Measurements from ENCODE around the gene LPGAT1. TPM values are rescaled to one million over a fixed set of nuclear protein-coding genes. Genes with fewer than 3 reads are reported as not detected.

Gene LPGAT1
- total RNA-seq, 4 donors from 2014 or later, result 13.7 to 86.3 (median 26.7) TPM

GRCh38 chr1:211842518-211842917 is 12.0 kb upstream of the LPGAT1 start:
- intact Hi-C loops (cut with DNase I; ENCODE audit: low total_unique reads), result no loop called here
- WGBS, 2 donors, result 87 to 89% methylated on average over 2 of the region's 2 CpGs

DNA sequence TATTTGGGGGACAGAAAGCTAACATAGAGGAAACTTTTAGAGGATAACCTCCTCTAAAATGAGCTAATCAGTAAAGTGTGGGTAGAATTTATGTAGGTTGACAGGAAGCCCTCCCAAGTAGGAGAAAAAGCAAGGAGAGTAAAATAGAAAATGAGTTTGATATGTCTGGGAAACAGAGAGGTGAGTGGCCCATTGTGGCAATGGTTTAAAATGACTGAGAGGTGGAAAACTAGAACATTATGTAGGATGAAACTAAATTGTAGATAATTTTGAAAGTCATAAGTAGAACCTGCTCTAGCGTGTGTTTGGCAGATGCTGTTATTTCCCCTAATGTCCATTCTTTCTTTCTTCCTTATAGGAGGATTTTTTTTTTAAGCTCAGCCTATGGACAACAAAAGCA is 8.5 kb upstream of the LPGAT1 start:
- DNase-seq (ENCODE audit: low spot score in 2 of 2), result no peak
- intact Hi-C loops (cut with DNase I; ENCODE audit: low total_unique reads), result no loop called here
- H3K4me3 ChIP-seq (ENCODE audit: low read depth, poor library complexity, severe bottlenecking), result no peak overlapping the region
- 68 to 83% methylated on average over 1 of the region's 1 CpG for WGBS, 2 donors
- no peak for TF ChIP-seq POLR2A (IDR thresholded peaks at IDR 0.05)
- TF ChIP-seq, protein P1, sequence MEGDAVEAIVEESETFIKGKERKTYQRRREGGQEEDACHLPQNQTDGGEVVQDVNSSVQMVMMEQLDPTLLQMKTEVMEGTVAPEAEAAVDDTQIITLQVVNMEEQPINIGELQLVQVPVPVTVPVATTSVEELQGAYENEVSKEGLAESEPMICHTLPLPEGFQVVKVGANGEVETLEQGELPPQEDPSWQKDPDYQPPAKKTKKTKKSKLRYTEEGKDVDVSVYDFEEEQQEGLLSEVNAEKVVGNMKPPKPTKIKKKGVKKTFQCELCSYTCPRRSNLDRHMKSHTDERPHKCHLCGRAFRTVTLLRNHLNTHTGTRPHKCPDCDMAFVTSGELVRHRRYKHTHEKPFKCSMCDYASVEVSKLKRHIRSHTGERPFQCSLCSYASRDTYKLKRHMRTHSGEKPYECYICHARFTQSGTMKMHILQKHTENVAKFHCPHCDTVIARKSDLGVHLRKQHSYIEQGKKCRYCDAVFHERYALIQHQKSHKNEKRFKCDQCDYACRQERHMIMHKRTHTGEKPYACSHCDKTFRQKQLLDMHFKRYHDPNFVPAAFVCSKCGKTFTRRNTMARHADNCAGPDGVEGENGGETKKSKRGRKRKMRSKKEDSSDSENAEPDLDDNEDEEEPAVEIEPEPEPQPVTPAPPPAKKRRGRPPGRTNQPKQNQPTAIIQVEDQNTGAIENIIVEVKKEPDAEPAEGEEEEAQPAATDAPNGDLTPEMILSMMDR (IDR thresholded peaks at IDR 0.05), result no peak

More at GRCh38 chr1:211842518-211842917, 12.0 kb upstream of the LPGAT1 start:
- DNase-seq (ENCODE audit: low spot score in 2 of 2), result no peak
- H3K4me3 ChIP-seq (ENCODE audit: low read depth, poor library complexity, severe bottlenecking), result no peak overlapping the region
- no peak for TF ChIP-seq POLR2A (IDR thresholded peaks at IDR 0.05)
- TF ChIP-seq, protein P1 (IDR thresholded peaks at IDR 0.05), result no peak

GRCh38 chr1:211833174-211833820 is 2.7 kb upstream of the LPGAT1 start:
- TF ChIP-seq, protein P1 (IDR thresholded peaks at IDR 0.05), result no peak
- TF ChIP-seq POLR2A (IDR thresholded peaks at IDR 0.05), result no peak
- intact Hi-C loops (cut with DNase I; ENCODE audit: low total_unique reads), result no loop called here
- no peak overlapping the region for H3K4me3 ChIP-seq (ENCODE audit: low read depth, poor library complexity, severe bottlenecking)
- DNase-seq (ENCODE audit: low spot score in 2 of 2), result no peak
- 76 to 90% methylated on average over 1 of the region's 1 CpG for WGBS, 2 donors

DNA sequence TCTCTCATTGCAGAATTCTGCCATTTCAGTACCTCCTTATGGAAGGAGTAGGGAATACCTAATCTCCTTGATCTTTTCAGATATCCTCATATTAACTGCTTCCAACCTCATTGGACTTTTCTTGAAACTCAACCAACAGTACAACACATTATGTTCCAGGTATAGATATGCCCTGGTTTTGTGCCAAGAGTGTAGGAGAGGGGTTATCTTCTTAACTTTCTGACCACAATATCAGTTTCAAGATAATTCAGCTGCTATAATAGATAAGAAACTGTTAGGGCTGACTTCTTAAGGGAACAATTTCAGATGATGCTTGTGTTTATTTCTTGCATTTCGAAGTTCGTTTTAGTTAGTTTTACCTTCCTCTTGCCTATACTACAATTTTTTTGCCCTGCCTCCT is 2.1 kb upstream of the LPGAT1 start:
- TF ChIP-seq, protein P1 (IDR thresholded peaks at IDR 0.05), result no peak
- TF ChIP-seq POLR2A (IDR thresholded peaks at IDR 0.05), result no peak
- H3K4me3 ChIP-seq (ENCODE audit: low read depth, poor library complexity, severe bottlenecking), result no peak overlapping the region
- no peak for DNase-seq (ENCODE audit: low spot score in 2 of 2)
- WGBS, 2 donors, result 42 to 72% methylated on average over 2 of the region's 2 CpGs
- intact Hi-C loops (cut with DNase I; ENCODE audit: low total_unique reads), result no loop called here

- DNase-seq (ENCODE audit: low spot score in 2 of 2), result no peak
- H3K4me3 ChIP-seq (ENCODE audit: low read depth, poor library complexity, severe bottlenecking), result no peak overlapping the region
- TF ChIP-seq POLR2A (IDR thresholded peaks at IDR 0.05), result no peak
- TF ChIP-seq, protein P1 (IDR thresholded peaks at IDR 0.05), result no peak
- WGBS, 2 donors, result 79 to 84% methylated on average over 4 of the region's 4 CpGs
- intact Hi-C loops (cut with DNase I; ENCODE audit: low total_unique reads), result no loop called here
Observed at GRCh38 chr1:211831558-211832323, 1.2 kb upstream of the LPGAT1 start.

All from lower leg skin (tissue), 4 donors.